BJ (cell line): Measurements from ENCODE around the gene BCKDHA. TPM values are rescaled to one million over a fixed set of nuclear protein-coding genes. Genes with fewer than 3 reads are reported as not detected.

Experiments
- CTCF ChIA-PET: fragments of 350-600 bp; formaldehyde crosslinking; extraction: SDS; loops from one replicate; lab custom pipeline; 2021; ENCODE audit warnings: antibody characterized with exemption, inconsistent platforms; lab: Yijun Ruan, JAX
- POLR2A ChIA-PET: fragments of 300-600 bp; sonication (Branson Sonifier 250); formaldehyde crosslinking; extraction: SDS; loops from one replicate; lab custom pipeline; 2021; ENCODE audit warnings: antibody characterized with exemption; lab: Charles Lee
- DNase-seq: peaks from one replicate; pipeline ENCODE4 v3.0.0-alpha.2; 2011; ENCODE audit warnings: low read depth
- H3K27me3 ChIP-seq: 2 replicates; pipeline ENCODE4 v1.6.0; 2011; ENCODE audit warnings: low read length; ENCODE audit not compliant: control insufficient read depth, insufficient read depth
- H3K36me3 ChIP-seq: 2 replicates; pipeline ENCODE4 v1.5.1; 2011; ENCODE audit warnings: low read length; ENCODE audit not compliant: control insufficient read depth, insufficient read depth
- H3K4me3 ChIP-seq: 2 replicates; pipeline ENCODE4 v1.5.1; 2011; ENCODE audit warnings: low read depth, mild to moderate bottlenecking, control low read depth, low read length
- polyA plus RNA-seq: library from polyadenylated mRNA; depleted of rRNA; stranded (reverse); fragments of >200 nt; gene quantifications from 2 replicates; pipeline ENCODE4 v1.2.3, GENCODE V29; 2011
- TF ChIP-seq, protein P1 (sequence below): IDR thresholded peaks from 2 replicates; pipeline ENCODE4 v1.5.1; 2011; ENCODE audit warnings: low read depth, mild to moderate bottlenecking, control low read depth, inconsistent platforms, low read length, moderate library complexity; ENCODE audit not compliant: insufficient read depth

Gene BCKDHA
- polyA plus RNA-seq, 1 experiment, result 24.2 TPM

- ChIA-PET CTCF (interaction anchor here (1.0 to 1.1 kb wide), 2 partner anchors 9 to 89 kb away, joined by 3 to 4 read pairs; no protein-coding TSS in a partner anchor), POLR2A (no interaction called here)
- TF ChIP-seq, protein P1, sequence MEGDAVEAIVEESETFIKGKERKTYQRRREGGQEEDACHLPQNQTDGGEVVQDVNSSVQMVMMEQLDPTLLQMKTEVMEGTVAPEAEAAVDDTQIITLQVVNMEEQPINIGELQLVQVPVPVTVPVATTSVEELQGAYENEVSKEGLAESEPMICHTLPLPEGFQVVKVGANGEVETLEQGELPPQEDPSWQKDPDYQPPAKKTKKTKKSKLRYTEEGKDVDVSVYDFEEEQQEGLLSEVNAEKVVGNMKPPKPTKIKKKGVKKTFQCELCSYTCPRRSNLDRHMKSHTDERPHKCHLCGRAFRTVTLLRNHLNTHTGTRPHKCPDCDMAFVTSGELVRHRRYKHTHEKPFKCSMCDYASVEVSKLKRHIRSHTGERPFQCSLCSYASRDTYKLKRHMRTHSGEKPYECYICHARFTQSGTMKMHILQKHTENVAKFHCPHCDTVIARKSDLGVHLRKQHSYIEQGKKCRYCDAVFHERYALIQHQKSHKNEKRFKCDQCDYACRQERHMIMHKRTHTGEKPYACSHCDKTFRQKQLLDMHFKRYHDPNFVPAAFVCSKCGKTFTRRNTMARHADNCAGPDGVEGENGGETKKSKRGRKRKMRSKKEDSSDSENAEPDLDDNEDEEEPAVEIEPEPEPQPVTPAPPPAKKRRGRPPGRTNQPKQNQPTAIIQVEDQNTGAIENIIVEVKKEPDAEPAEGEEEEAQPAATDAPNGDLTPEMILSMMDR, result no peak
- no peak for DNase-seq
- peak overlapping the region; percentile 81 for H3K4me3 ChIP-seq
- H3K27me3 ChIP-seq, result no peaks in the 10 kb centered on the region
- peaks cover 1% of the 10 kb centered on the region; the same call in 1 of the 2 replicates for H3K36me3 ChIP-seq
Observed at GRCh38 chr19:41398050-41398418, 416 bp downstream of the BCKDHA start.

DNA sequence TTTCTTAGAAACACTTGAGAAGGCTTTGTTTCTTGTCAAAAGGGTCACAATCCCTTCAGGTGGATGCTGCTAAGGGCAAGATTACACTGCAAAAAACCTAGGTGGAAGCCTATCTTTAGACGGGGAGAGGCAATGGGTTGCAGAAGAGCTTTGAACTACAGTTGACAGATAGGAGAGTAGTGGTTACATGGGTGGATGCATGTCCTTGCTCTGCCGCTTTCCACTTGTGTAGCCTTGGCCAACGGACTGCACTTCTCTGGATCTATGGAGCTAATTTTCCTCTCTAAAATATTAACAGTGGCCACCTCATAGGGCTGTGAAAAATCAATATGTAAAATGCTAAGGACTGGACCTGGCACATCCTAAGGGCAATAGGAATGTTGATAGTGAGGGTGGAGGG lies 980 bp downstream of the BCKDHA start:
- ChIA-PET POLR2A (no interaction called here), CTCF (interaction anchor here (1.0 to 1.1 kb wide), 2 partner anchors 9 to 90 kb away, joined by 3 to 4 read pairs; no protein-coding TSS in a partner anchor)
- DNase-seq, result no peak

GRCh38 chr19:41399091-41399490 lies 1.5 kb downstream of the BCKDHA start:
- no peak overlapping the region for H3K4me3 ChIP-seq
- DNase-seq, result no peak
- ChIA-PET POLR2A (no interaction called here), CTCF (interaction anchor here (1.0 to 1.1 kb wide), 2 partner anchors 8 to 90 kb away, joined by 3 to 4 read pairs; no protein-coding TSS in a partner anchor)
- H3K27me3 ChIP-seq, result no peaks in the 10 kb centered on the region
- TF ChIP-seq, protein P1, result no peak
- H3K36me3 ChIP-seq, result peaks cover 1% of the 10 kb centered on the region; the same call in 1 of the 2 replicates

More for the DNA sequence above, 980 bp downstream of the BCKDHA start:
- peaks cover 1% of the 10 kb centered on the region; the same call in 1 of the 2 replicates for H3K36me3 ChIP-seq
- H3K27me3 ChIP-seq, result no peaks in the 10 kb centered on the region
- TF ChIP-seq, protein P1, result no peak
- peak overlapping the region; percentile 81 for H3K4me3 ChIP-seq

DNA sequence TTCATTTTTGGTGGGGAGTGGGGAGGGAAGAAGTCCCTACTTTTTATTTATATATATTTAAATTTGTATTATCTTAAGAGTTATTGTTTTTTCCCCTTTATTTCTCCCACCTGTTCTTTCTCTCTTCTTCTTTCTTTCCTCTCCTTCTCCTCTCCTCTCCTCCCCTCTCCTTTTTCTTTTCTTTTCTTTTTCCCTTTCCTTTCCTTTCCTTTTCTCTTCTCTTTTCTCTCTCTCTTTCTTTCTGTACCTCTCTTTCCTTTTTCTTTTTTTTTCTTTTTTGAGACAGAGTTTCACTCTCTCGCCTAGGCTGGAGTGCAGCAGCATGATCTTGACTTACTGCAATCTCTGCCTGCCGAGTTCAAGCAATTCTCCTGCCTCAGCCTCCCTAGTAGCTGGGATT lies 1.9 kb downstream of the BCKDHA start:
- H3K27me3 ChIP-seq, result no peaks in the 10 kb centered on the region
- TF ChIP-seq, protein P1, result no peak
- H3K4me3 ChIP-seq, result no peak overlapping the region
- peaks cover 1% of the 10 kb centered on the region; the same call in 1 of the 2 replicates for H3K36me3 ChIP-seq
- ChIA-PET POLR2A (no interaction called here), CTCF (no interaction called here)
- DNase-seq, result no peak

- POLR2A ChIA-PET, result interaction anchor here (0.7 kb wide), 1 partner anchor 33 kb away, joined by 4 read pairs; no protein-coding TSS in a partner anchor
Observed at GRCh38 chr19:41401483-41401882, 3.9 kb downstream of the BCKDHA start.

More at GRCh38 chr19:41401483-41401882, 3.9 kb downstream of the BCKDHA start:
- DNase-seq, result no peak
- Histone ChIP-seq H3K36me3 (peaks cover 1% of the 10 kb centered on the region; the same call in 1 of the 2 replicates), H3K27me3 (no peaks in the 10 kb centered on the region), H3K4me3 (no peak overlapping the region)
- TF ChIP-seq, protein P1, result no peak
- CTCF ChIA-PET, result no interaction called here
